ENCODE data around the gene TMEM272. TPM values are rescaled to one million over a fixed set of nuclear protein-coding genes. Genes with fewer than 3 reads are reported as not detected.

TMEM272 gene
- total RNA-seq, 1 donor: not detected

GRCh38 chr13:51767100-51767499, 77.9 kb downstream of the TMEM272 start:
- H3K4me3 ChIP-seq (ENCODE audit: low read depth, low read length): no peak overlapping the region
- DNase-seq (ENCODE audit: low read depth): no peak
- TF ChIP-seq CTCF (IDR thresholded peaks at IDR 0.05; ENCODE audit: insufficient read depth, low read length): no peak

GRCh38 chr13:51765142-51765515, 79.8 kb downstream of the TMEM272 start:
- peak; percentile 20 for DNase-seq (ENCODE audit: low read depth)
- TF ChIP-seq CTCF (IDR thresholded peaks at IDR 0.05; ENCODE audit: insufficient read depth, low read length): no peak
- no peak overlapping the region for H3K4me3 ChIP-seq (ENCODE audit: low read depth, low read length)

- TF ChIP-seq CTCF (IDR thresholded peaks at IDR 0.05; ENCODE audit: insufficient read depth, low read length): no peak
- no peak overlapping the region for H3K4me3 ChIP-seq (ENCODE audit: low read depth, low read length)
- peak; percentile 78 for DNase-seq (ENCODE audit: low read depth)
Measured at GRCh38 chr13:51764184-51765141, 80.5 kb downstream of the TMEM272 start.

GRCh38 chr13:51763486-51763885, 81.5 kb downstream of the TMEM272 start:
- DNase-seq (ENCODE audit: low read depth): no peak
- TF ChIP-seq CTCF (IDR thresholded peaks at IDR 0.05; ENCODE audit: insufficient read depth, low read length): no peak

More at GRCh38 chr13:51763486-51763885, 81.5 kb downstream of the TMEM272 start:
- H3K4me3 ChIP-seq (ENCODE audit: low read depth, low read length): no peak overlapping the region

Other genes with a start within 250 kb of the TMEM272 start
- gene DHRS12, start 41.0 kb downstream of the TMEM272 start, total RNA-seq (ENCODE audit: low replicate concordance): 2.0 and 3.8 TPM in 2 replicates
- gene CCDC70, start 16.8 kb upstream of the TMEM272 start, total RNA-seq (ENCODE audit: low replicate concordance): not detected in 2 replicates
- gene ATP7B, start 166.3 kb upstream of the TMEM272 start, total RNA-seq (ENCODE audit: low replicate concordance): 1.3 and 1.5 TPM in 2 replicates
- 23.1 and 36.3 TPM in 2 replicates for gene ALG11, start 167.2 kb upstream of the TMEM272 start, total RNA-seq (ENCODE audit: low replicate concordance)
- 13.3 and 14.7 TPM in 2 replicates for gene UTP14C, start 179.5 kb upstream of the TMEM272 start, total RNA-seq (ENCODE audit: low replicate concordance)